Adrenal gland (tissue), 12 donors: ENCODE results near the gene SLC34A3. TPM values are rescaled to one million over a fixed set of nuclear protein-coding genes. Genes with fewer than 3 reads are reported as not detected.

Experiments used
- DNase-seq, 7 donors: peaks; one replicate each; pipeline ENCODE4 v3.0.0-alpha.2; 2019 to 2020
- H3K27ac ChIP-seq, 5 donors: fragments of 200-600 bp; sonication (generic) in 4 of 5; 1 replicate in 3 of 5; 2 replicates in 2 of 5; pipeline versions ENCODE4 v1.5.1 to v1.8.0; 2016 to 2020; ENCODE audit warnings: mild to moderate bottlenecking in 1 of 5
- H3K27me3 ChIP-seq: fragments of 200-600 bp; 2 replicates; pipeline ENCODE4 v1.8.0; 2021
- H3K36me3 ChIP-seq, 2 donors: fragments of 200-600 bp; replicated peaks in 1 of 2; 1 replicate in 1 of 2; 2 replicates in 1 of 2; pipeline versions ENCODE4 v1.5.1 to v1.8.0; 2018 to 2022
- H3K4me1 ChIP-seq, 2 donors: fragments of 200-600 bp; replicated peaks in 1 of 2; 1 replicate in 1 of 2; 2 replicates in 1 of 2; pipeline versions ENCODE4 v1.5.1 to v1.8.0; 2018 to 2021
- H3K4me3 ChIP-seq, 4 donors: fragments of 200-600 bp; sonication (generic) in 3 of 4; one replicate each; pipeline ENCODE4 v1.5.1; 2016 to 2018
- H3K9me3 ChIP-seq, 3 donors: fragments of 200-600 bp; sonication (generic) in 1 of 3; replicated peaks in 1 of 3; 1 replicate in 2 of 3; 2 replicates in 1 of 3; pipeline versions ENCODE4 v1.5.1 to v1.8.0; 2016 to 2021
- POLR2A ChIP-seq, 2 donors: fragments of 450-650 bp; IDR thresholded peaks; one replicate each; pipeline ENCODE4 v1.6.1; 2017; ENCODE audit warnings: antibody characterized with exemption in 2 of 2, mild to moderate bottlenecking in 2 of 2, moderate library complexity in 1 of 2
- WGBS, 4 donors: extraction: QIAGEN DNeasy Blood & Tissue Kit in 2 of 4; methylation state at CpG; one replicate each; pipeline versions ENCODE4 v1.1.5 to v1.1.7; 2013 to 2017; 5-methylcytosine and 5-hydroxymethylcytosine counted together
- intact Hi-C, 2 donors: fragments of 100-400 bp; cut with DNase I; formaldehyde crosslinking; loops; one replicate each; pipeline versions ENCODE4 v1.14.1 to v1.15.0; 2022 to 2023
- polyA plus RNA-seq, 3 donors: library from polyadenylated mRNA; stranded (reverse); fragments of 200-250 nt in 2 of 3; fragments of 350-450 nt in 1 of 3; fragmentation: Illumina TruSeq in 1 of 3; extraction: RNeasy Lipid Tissue Mini Kit (QIAGEN cat#74804) in 1 of 3; gene quantifications; one replicate each; pipeline ENCODE4 v1.2.3, GENCODE V29; 2013 to 2014
- total RNA-seq, 9 donors: library from RNA; depleted of rRNA in 4 of 9; stranded (reverse); fragments of >200 nt in 4 of 9; fragments of 120-200 nt in 1 of 9; fragmentation: NEBNext Ultra II Directional in 1 of 9; extraction: Animal tissue kit (Norgen Biotek cat#: 25700) in 1 of 9; gene quantifications; one replicate each; pipeline versions ENCODE4 v1.1.0 to v1.2.4, GENCODE V29; 2013 to 2023
- TF ChIP-seq, protein P1 (sequence below), 6 experiments: fragments of 450-650 bp in 4 of 6; fragments of 200-600 bp in 2 of 6; sonication (generic) in 1 of 6; IDR thresholded peaks; 1 replicate in 5 of 6; 2 replicates in 1 of 6; pipeline versions ENCODE4 v1.5.1 to v1.8.0; 2016 to 2021; ENCODE audit warnings: antibody characterized with exemption in 6 of 6, mild to moderate bottlenecking in 2 of 6, moderate library complexity in 1 of 6
- donor health status: healthy with polysubstance abuse.
- donor health status: Bipolar disorder and iron deficiency.
- donor health status: DM: yes; HTN: yes; CAD: no.
- donor health status: DM: no; HTN: no; CAD: no.
- donor health status: DM: no; HTN: no; CAD: no.
- donor health status: DM: yes; HTN: yes; CAD: no.

SLC34A3 gene
- total and polyA plus RNA-seq, 12 donors: not detected

DNA sequence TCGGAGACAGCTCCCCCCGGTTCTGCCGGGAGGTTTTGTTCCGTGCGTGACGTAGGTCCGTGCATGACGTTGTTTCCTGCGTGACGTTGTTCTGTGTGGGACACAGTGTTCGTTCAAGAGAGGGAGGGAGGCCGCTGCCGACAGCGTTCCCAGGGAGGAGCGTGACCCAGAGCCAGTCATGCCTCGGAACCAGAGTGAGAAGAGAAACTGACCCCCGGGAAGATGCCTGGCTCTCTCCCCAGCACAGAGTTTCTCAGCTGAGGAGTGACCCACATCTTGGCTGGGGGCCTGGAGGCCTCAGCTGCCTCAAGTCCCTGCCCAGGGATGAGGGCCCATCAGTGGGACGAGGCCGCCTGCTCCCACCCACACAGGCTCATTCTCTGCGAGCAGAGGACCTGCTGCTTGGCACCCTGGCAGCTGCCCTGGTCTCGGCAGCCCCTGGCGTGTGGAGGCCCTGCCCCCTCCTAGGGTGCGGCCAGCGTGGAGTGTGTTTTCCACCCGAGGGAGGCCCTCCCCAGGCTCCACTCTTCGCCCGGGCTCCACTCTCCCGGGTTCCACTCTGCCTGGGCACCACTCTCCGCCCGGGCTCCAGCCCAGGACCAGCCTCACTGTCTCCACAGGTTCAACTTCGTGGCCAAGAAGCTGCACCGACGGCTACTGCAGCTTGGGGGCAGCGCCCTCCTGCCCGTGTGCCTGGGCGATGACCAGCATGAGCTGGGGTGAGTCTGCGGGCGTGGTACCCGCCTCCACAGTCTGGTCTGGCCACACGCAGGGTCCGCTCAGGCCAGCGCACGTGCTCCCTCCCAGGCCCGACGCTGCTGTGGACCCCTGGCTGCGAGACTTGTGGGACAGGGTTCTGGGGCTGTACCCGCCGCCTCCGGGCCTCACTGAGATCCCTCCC lies 17.3 kb upstream of the SLC34A3 start:
- H3K36me3 ChIP-seq: no peaks in the 10 kb centered on the region
- TF ChIP-seq POLR2A (IDR thresholded peaks at IDR 0.05): no peak
- TF ChIP-seq, protein P1, sequence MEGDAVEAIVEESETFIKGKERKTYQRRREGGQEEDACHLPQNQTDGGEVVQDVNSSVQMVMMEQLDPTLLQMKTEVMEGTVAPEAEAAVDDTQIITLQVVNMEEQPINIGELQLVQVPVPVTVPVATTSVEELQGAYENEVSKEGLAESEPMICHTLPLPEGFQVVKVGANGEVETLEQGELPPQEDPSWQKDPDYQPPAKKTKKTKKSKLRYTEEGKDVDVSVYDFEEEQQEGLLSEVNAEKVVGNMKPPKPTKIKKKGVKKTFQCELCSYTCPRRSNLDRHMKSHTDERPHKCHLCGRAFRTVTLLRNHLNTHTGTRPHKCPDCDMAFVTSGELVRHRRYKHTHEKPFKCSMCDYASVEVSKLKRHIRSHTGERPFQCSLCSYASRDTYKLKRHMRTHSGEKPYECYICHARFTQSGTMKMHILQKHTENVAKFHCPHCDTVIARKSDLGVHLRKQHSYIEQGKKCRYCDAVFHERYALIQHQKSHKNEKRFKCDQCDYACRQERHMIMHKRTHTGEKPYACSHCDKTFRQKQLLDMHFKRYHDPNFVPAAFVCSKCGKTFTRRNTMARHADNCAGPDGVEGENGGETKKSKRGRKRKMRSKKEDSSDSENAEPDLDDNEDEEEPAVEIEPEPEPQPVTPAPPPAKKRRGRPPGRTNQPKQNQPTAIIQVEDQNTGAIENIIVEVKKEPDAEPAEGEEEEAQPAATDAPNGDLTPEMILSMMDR (IDR thresholded peaks at IDR 0.05): no peak

DNA sequence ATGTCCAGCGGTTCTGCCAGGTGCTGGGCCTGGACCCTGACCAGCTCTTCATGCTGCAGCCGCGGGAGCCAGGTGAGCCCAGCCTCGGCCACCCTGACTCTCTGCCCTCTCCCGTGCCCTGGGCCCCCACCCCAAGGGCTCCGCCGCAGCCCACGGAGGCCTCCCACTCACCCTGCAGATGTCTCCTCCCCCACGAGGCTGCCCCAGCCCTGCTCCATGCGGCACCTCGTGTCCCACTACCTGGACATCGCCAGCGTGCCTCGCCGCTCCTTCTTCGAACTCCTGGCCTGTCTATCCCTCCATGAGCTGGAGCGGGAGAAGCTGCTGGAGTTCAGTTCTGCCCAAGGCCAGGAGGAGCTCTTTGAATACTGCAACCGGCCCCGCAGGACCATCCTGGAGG lies 16.1 kb upstream of the SLC34A3 start:
- Histone ChIP-seq H3K9me3 (no peaks in the 10 kb centered on the region), H3K27me3 (no peaks in the 10 kb centered on the region), H3K36me3 (no peaks in the 10 kb centered on the region), H3K4me1 (peaks cover 17% of the 10 kb centered on the region in 2 donors), H3K27ac (no peak overlapping the region), H3K4me3 (no peak overlapping the region)
- 91 to 95% (median 93%) methylated on average over 10 to 19 of the region's 19 CpGs for WGBS, 4 donors
- DNase-seq: no peak
- TF ChIP-seq, protein P1 (IDR thresholded peaks at IDR 0.05): no peak
- TF ChIP-seq POLR2A (IDR thresholded peaks at IDR 0.05): no peak
- intact Hi-C loops: no loop called here

More for the DNA sequence above, 17.3 kb upstream of the SLC34A3 start:
- Histone ChIP-seq H3K9me3 (no peaks in the 10 kb centered on the region), H3K27me3 (no peaks in the 10 kb centered on the region), H3K27ac (no peak overlapping the region), H3K4me1 (peaks cover 5 to 9% of the 10 kb centered on the region in 2 donors), H3K4me3 (no peak overlapping the region)
- 88 to 94% (median 90%) methylated on average over 18 to 49 of the region's 49 CpGs for WGBS, 4 donors
- DNase-seq: no peak
- intact Hi-C loops: no loop called here

DNA sequence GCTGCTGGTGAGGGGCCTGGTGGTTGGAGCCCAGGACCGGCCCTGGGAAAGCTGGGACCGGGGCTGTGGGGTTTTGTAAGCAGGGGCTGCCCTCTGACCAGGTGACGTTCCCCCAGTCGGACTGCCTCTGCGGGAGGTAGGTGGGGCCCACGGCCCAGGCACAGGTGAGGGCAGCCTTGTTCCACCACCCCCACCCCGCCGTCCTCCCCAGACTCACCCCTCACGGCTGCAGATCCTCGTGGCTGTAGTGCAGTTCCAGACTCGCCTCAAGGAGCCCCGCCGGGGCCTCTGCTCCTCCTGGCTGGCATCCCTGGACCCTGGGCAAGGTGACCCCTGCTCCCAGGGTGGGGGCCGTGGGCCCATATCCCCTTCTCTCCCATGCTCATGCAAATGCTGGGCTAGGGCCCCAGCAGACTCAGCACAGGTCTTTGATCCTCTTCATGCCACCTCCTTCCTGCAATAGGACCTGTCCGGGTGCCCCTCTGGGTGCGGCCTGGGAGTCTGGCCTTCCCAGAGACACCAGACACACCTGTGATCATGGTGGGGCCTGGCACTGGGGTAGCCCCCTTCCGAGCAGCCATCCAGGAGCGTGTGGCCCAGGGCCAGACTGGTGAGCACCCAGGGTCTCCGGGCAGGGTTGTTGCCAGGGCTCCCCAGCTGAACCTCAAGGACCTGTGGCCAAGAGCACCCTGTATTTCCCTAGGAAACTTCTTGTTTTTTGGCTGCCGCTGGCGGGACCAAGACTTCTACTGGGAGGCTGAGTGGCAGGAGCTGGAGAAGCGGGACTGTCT lies 15.3 kb upstream of the SLC34A3 start:
- TF ChIP-seq, protein P1 (IDR thresholded peaks at IDR 0.05): no peak
- TF ChIP-seq POLR2A (IDR thresholded peaks at IDR 0.05): no peak

More for the DNA sequence above, 15.3 kb upstream of the SLC34A3 start:
- WGBS, 4 donors: 90 to 94% (median 92%) methylated on average over 14 to 22 of the region's 22 CpGs
- H3K9me3 ChIP-seq: no peaks in the 10 kb centered on the region
- no peak for DNase-seq
- intact Hi-C loops: no loop called here
- H3K27ac ChIP-seq: no peak overlapping the region
- H3K36me3 ChIP-seq: no peaks in the 10 kb centered on the region
- no peak overlapping the region for H3K4me3 ChIP-seq
- peaks cover 17 to 18% of the 10 kb centered on the region in 2 donors for H3K4me1 ChIP-seq
- H3K27me3 ChIP-seq: no peaks in the 10 kb centered on the region
